GM19467 (cell line): ENCODE data around the gene NFKBIE.

Experiments
- ATAC-seq: cut with Tn5 transposase; IDR thresholded peaks from one replicate; pipeline ENCODE4 v1.9.1; 2021; ENCODE audit warnings: mild to moderate bottlenecking, moderate library complexity; ENCODE audit not compliant: unreplicated experiment

The NFKBIE gene

GRCh38 chr6:44227148-44227793 is 38.1 kb downstream of the NFKBIE start:
- no peak for ATAC-seq

GRCh38 chr6:44226368-44227147 is 38.8 kb downstream of the NFKBIE start:
- no peak for ATAC-seq

GRCh38 chr6:44225579-44226325 is 39.6 kb downstream of the NFKBIE start:
- no peak for ATAC-seq

- ATAC-seq = no peak
Observed at GRCh38 chr6:44224965-44225305, 40.4 kb downstream of the NFKBIE start.

- ATAC-seq = no peak
Observed at GRCh38 chr6:44224029-44224964, 41.1 kb downstream of the NFKBIE start.

GRCh38 chr6:44223319-44224028 is 41.9 kb downstream of the NFKBIE start, which contains the start of gene SLC29A1:
Gene SLC29A1, plus strand, starts transcription at chr6:44223595. Its CDS starts 3,719 bp downstream, at chr6:44227314.
- ATAC-seq = peak; percentile 36

- no peak for ATAC-seq
Observed at GRCh38 chr6:44222486-44223318, 42.6 kb downstream of the NFKBIE start.

- ATAC-seq = no peak
Observed at GRCh38 chr6:44221961-44222335, 43.4 kb downstream of the NFKBIE start.

- ATAC-seq = no peak
Observed at GRCh38 chr6:44221291-44221960, 43.9 kb downstream of the NFKBIE start.

- ATAC-seq = no peak
Observed at GRCh38 chr6:44220913-44221290, 44.4 kb downstream of the NFKBIE start.

GRCh38 chr6:44219815-44220784 is 45.3 kb downstream of the NFKBIE start:
- ATAC-seq = no peak

- ATAC-seq = peak; percentile 46
Observed at GRCh38 chr6:44219053-44219814, 46.1 kb downstream of the NFKBIE start.

- no peak for ATAC-seq
Observed at GRCh38 chr6:44217332-44218143, 47.8 kb downstream of the NFKBIE start.

- ATAC-seq = no peak
Observed at GRCh38 chr6:44216677-44217331, 48.5 kb downstream of the NFKBIE start, which contains the start of gene MYMX. Gene MYMX, plus strand, starts transcription at chr6:44216926. Its CDS starts 546 bp downstream, at chr6:44217472.

- ATAC-seq = no peak
Observed at GRCh38 chr6:44214307-44214706, 51.0 kb downstream of the NFKBIE start.
